Measurements from ENCODE around the gene METAP1D.

Gene METAP1D

DNA sequence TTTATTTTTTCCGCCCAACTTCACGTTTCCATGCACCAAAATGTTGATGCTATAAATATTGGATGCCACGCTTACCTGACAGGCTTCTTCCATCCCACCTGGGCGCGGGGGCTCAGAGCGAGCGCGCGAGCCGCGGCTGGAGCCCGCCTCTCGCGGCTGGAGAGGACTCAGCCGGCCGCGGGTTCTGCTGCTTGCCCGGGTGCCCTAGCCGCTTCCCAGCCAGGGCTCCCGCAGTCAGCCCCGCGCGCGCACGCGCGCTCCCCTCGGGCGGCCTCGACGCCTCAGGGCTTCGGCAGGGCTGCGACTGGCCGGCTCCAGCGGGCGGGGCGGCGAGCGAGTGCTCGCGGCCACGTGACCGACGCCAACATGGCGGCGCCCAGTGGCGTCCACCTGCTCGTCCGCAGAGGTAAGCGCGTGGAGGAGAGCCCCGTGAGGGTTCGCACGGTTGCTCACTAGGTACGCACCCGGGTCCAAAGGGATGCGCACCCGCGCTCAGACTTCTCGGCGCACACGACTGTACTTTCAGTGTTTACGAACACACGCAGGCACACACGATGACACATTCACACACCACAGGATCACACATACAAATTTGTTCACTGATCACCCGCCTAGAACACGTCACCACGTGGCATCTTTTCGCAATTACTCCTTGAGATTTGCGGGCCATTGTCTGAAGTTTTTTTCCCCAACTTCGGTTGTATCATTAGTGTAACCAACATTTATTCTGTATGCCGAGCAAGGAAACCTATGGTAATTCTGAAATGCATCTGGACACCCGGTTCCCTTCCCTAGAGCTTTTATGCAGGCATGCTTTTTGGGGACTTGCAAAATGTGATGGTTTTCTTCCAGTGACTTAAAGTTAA is at the start of gene METAP1D:
METAP1D (plus strand) TSS at position 350 of the 866 bp plus-strand sequence; CDS start at position 367, 17 bp downstream.
- Mint-ChIP-seq H3K9me3 (no peaks in the 10 kb centered on the region), H3K36me3 (ENCODE audit: low read depth) (peaks cover 7% of the 10 kb centered on the region), H3K27ac (peak within 1 kb of the TSS; percentile 97), H3K4me1 (ENCODE audit: low read depth) (peaks cover 29% of the 10 kb centered on the region), H3K4me3 (peak within 1 kb of the TSS; percentile 85), H3K27me3 (peaks cover 3% of the 10 kb centered on the region)
- peak; percentile 94 for DNase-seq

DNA sequence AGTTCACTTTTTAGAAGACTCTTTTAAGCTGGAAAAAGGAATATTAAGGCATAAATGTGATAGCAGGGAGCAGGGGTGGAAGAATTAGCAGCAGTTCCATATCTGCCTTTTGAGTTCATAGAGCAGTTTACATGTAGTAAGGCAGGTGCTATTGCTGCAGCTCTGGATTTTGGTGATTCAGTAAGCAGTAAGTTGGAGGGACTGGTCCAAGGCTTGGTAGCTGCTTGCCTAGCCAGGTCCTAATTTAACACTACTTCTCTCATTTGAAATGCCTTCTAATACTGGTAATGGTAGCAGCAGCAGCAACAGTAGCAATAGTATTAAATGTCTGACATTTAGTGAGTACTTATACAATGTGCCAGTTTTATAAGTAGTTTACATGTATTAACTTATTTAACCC is 47.5 kb upstream of the METAP1D start:
- H3K4me3 Mint-ChIP-seq = no peak overlapping the region
- H3K4me1 Mint-ChIP-seq (ENCODE audit: low read depth) = peaks cover 22% of the 10 kb centered on the region
- H3K27me3 Mint-ChIP-seq = no peaks in the 10 kb centered on the region
- no peak for DNase-seq
- peaks cover 69% of the 10 kb centered on the region for H3K36me3 Mint-ChIP-seq (ENCODE audit: low read depth)
- H3K9me3 Mint-ChIP-seq = no peaks in the 10 kb centered on the region
- no peak overlapping the region for H3K27ac Mint-ChIP-seq

- H3K36me3 Mint-ChIP-seq (ENCODE audit: low read depth) = peaks cover 67% of the 10 kb centered on the region
- H3K4me1 Mint-ChIP-seq (ENCODE audit: low read depth) = peaks cover 24% of the 10 kb centered on the region
- H3K9me3 Mint-ChIP-seq = no peaks in the 10 kb centered on the region
- no peak overlapping the region for H3K4me3 Mint-ChIP-seq
- H3K27ac Mint-ChIP-seq = no peak overlapping the region
- no peak for DNase-seq
- H3K27me3 Mint-ChIP-seq = no peaks in the 10 kb centered on the region
These were observed 47.0 kb upstream of the METAP1D start for GRCh38 chr2:171952748-171953147.

- H3K27ac Mint-ChIP-seq = no peak overlapping the region
- H3K27me3 Mint-ChIP-seq = no peaks in the 10 kb centered on the region
- H3K9me3 Mint-ChIP-seq = no peaks in the 10 kb centered on the region
- no peak overlapping the region for H3K4me3 Mint-ChIP-seq
- peaks cover 65% of the 10 kb centered on the region for H3K36me3 Mint-ChIP-seq (ENCODE audit: low read depth)
- H3K4me1 Mint-ChIP-seq (ENCODE audit: low read depth) = peaks cover 32% of the 10 kb centered on the region
- DNase-seq = no peak
These were observed 43.5 kb upstream of the METAP1D start for GRCh38 chr2:171956135-171956825.

- Mint-ChIP-seq H3K4me3 (no peak overlapping the region), H3K4me1 (ENCODE audit: low read depth) (peaks cover 33% of the 10 kb centered on the region), H3K36me3 (ENCODE audit: low read depth) (peaks cover 63% of the 10 kb centered on the region), H3K27ac (no peak overlapping the region), H3K27me3 (no peaks in the 10 kb centered on the region), H3K9me3 (no peaks in the 10 kb centered on the region)
- DNase-seq = no peak
These were observed 42.7 kb upstream of the METAP1D start for GRCh38 chr2:171957061-171957460.

GRCh38 chr2:171958475-171958874 is 41.3 kb upstream of the METAP1D start:
- no peak overlapping the region for H3K27ac Mint-ChIP-seq
- H3K27me3 Mint-ChIP-seq = no peaks in the 10 kb centered on the region
- no peak for DNase-seq
- H3K36me3 Mint-ChIP-seq (ENCODE audit: low read depth) = peaks cover 51% of the 10 kb centered on the region
- no peaks in the 10 kb centered on the region for H3K9me3 Mint-ChIP-seq
- H3K4me3 Mint-ChIP-seq = no peak overlapping the region
- H3K4me1 Mint-ChIP-seq (ENCODE audit: low read depth) = peaks cover 40% of the 10 kb centered on the region

DNA sequence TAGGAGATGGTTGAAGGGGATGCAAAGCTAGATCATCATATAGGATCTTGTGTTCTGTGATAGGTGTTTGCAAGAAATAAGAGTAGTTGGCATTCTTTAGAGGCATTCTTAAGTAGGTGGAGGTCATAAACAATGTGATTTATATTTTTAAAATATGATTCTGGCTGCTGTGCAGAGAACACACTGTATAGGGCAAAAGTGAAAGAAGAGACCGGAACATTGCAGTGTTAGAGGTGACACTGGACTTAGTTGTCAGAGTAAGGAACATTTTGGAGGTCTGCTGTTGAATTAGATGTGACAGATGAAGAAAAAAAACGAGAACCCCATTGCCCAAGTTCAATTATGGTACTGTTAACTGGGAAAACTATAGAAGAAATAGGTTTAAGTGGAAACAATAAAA is 39.8 kb upstream of the METAP1D start:
- Mint-ChIP-seq H3K27ac (no peak overlapping the region), H3K9me3 (no peaks in the 10 kb centered on the region), H3K4me1 (ENCODE audit: low read depth) (peaks cover 42% of the 10 kb centered on the region), H3K4me3 (no peak overlapping the region), H3K27me3 (no peaks in the 10 kb centered on the region), H3K36me3 (ENCODE audit: low read depth) (peaks cover 42% of the 10 kb centered on the region)
- no peak for DNase-seq

DNA sequence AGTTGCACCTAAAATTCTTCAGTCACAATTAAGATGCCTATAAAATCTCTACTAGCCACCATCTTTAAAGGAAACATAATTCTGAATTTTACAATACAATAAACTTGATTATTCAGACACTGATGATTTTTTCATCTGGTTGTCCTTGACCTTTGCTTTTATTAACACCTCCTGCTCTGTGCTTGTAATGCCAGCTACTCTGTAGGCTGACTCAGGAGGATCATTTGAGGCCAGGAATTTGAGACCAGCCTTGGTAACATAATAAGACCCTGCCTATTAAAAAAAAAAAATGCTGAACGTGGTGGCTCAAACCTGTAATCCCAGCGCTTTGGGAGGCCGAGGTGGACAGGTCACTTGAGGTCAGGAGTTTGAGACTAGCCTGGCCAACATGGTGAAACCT is 39.2 kb upstream of the METAP1D start:
- H3K27ac Mint-ChIP-seq = no peak overlapping the region
- DNase-seq = no peak
- H3K9me3 Mint-ChIP-seq = no peaks in the 10 kb centered on the region
- H3K27me3 Mint-ChIP-seq = no peaks in the 10 kb centered on the region
- no peak overlapping the region for H3K4me3 Mint-ChIP-seq
- peaks cover 45% of the 10 kb centered on the region for H3K36me3 Mint-ChIP-seq (ENCODE audit: low read depth)
- peaks cover 44% of the 10 kb centered on the region for H3K4me1 Mint-ChIP-seq (ENCODE audit: low read depth)

- H3K4me3 Mint-ChIP-seq = no peak overlapping the region
- H3K27me3 Mint-ChIP-seq = no peaks in the 10 kb centered on the region
- H3K27ac Mint-ChIP-seq = no peak overlapping the region
- peaks cover 55% of the 10 kb centered on the region for H3K36me3 Mint-ChIP-seq (ENCODE audit: low read depth)
- no peaks in the 10 kb centered on the region for H3K9me3 Mint-ChIP-seq
- H3K4me1 Mint-ChIP-seq (ENCODE audit: low read depth) = peaks cover 36% of the 10 kb centered on the region
- no peak for DNase-seq
These were observed 36.6 kb upstream of the METAP1D start for GRCh38 chr2:171963198-171963597.

GRCh38 chr2:171964308-171964707 is 35.4 kb upstream of the METAP1D start:
- Mint-ChIP-seq H3K9me3 (no peaks in the 10 kb centered on the region), H3K4me1 (ENCODE audit: low read depth) (peaks cover 32% of the 10 kb centered on the region), H3K27me3 (no peaks in the 10 kb centered on the region), H3K4me3 (no peak overlapping the region), H3K27ac (no peak overlapping the region), H3K36me3 (ENCODE audit: low read depth) (peaks cover 60% of the 10 kb centered on the region)
- DNase-seq = no peak

GRCh38 chr2:171965238-171965637 is 34.5 kb upstream of the METAP1D start:
- no peaks in the 10 kb centered on the region for H3K27me3 Mint-ChIP-seq
- no peak for DNase-seq
- no peak overlapping the region for H3K27ac Mint-ChIP-seq
- H3K36me3 Mint-ChIP-seq (ENCODE audit: low read depth) = peaks cover 63% of the 10 kb centered on the region
- H3K4me3 Mint-ChIP-seq = no peak overlapping the region
- H3K9me3 Mint-ChIP-seq = no peaks in the 10 kb centered on the region
- H3K4me1 Mint-ChIP-seq (ENCODE audit: low read depth) = peaks cover 30% of the 10 kb centered on the region

DNA sequence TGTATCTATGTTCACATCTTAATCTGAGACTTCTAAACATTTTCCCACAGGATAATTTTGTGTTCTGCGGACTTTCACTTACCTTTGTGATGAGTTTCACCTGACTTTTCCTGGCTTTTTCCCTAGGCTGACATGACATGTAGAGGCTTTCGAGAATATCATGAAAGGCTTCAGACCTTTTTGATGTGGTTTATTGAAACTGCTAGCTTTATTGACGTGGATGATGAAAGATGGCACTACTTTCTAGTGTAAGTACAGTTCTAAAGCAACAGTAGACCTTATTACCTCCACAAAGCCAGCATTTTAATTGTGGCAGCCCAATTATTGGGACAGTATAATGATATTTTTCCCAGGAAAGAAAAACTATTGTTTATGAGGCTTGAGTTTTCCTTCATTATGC is 34.1 kb upstream of the METAP1D start:
- Mint-ChIP-seq H3K27me3 (no peaks in the 10 kb centered on the region), H3K4me3 (no peak overlapping the region), H3K9me3 (no peaks in the 10 kb centered on the region), H3K27ac (no peak overlapping the region), H3K36me3 (ENCODE audit: low read depth) (peaks cover 62% of the 10 kb centered on the region), H3K4me1 (ENCODE audit: low read depth) (peaks cover 30% of the 10 kb centered on the region)
- no peak for DNase-seq

- H3K4me1 Mint-ChIP-seq (ENCODE audit: low read depth) = peaks cover 28% of the 10 kb centered on the region
- DNase-seq = no peak
- H3K27me3 Mint-ChIP-seq = no peaks in the 10 kb centered on the region
- no peak overlapping the region for H3K4me3 Mint-ChIP-seq
- peaks cover 62% of the 10 kb centered on the region for H3K36me3 Mint-ChIP-seq (ENCODE audit: low read depth)
- no peaks in the 10 kb centered on the region for H3K9me3 Mint-ChIP-seq
- no peak overlapping the region for H3K27ac Mint-ChIP-seq
These were observed 33.5 kb upstream of the METAP1D start for GRCh38 chr2:171966235-171966634.

- no peaks in the 10 kb centered on the region for H3K9me3 Mint-ChIP-seq
- H3K4me1 Mint-ChIP-seq (ENCODE audit: low read depth) = peaks cover 27% of the 10 kb centered on the region
- DNase-seq = no peak
- H3K27me3 Mint-ChIP-seq = no peaks in the 10 kb centered on the region
- no peak overlapping the region for H3K4me3 Mint-ChIP-seq
- H3K36me3 Mint-ChIP-seq (ENCODE audit: low read depth) = peaks cover 63% of the 10 kb centered on the region
- no peak overlapping the region for H3K27ac Mint-ChIP-seq
These were observed 33.1 kb upstream of the METAP1D start for GRCh38 chr2:171966688-171967087.

DNA sequence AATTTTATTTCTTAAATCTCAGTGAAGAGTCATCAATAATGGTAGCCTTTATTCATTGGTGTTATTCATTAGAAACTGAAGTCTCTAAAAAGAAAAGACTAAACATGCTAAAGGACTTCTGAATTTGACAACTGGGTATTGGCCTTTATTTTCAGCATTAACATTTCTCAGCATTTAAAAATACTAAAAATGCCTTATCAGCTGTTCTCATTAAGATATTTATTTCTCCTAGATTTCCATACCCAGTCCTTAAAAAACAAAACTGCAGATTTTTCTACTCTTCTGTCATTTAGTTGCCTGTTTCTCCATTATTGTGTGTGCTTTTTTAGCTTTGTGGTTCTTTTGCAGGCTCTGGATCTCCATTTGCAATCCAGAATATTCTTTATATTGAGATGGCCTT is 31.2 kb upstream of the METAP1D start:
- no peaks in the 10 kb centered on the region for H3K27me3 Mint-ChIP-seq
- H3K9me3 Mint-ChIP-seq = no peaks in the 10 kb centered on the region
- H3K4me1 Mint-ChIP-seq (ENCODE audit: low read depth) = peaks cover 23% of the 10 kb centered on the region
- no peak overlapping the region for H3K4me3 Mint-ChIP-seq
- no peak for DNase-seq
- peaks cover 80% of the 10 kb centered on the region for H3K36me3 Mint-ChIP-seq (ENCODE audit: low read depth)
- no peak overlapping the region for H3K27ac Mint-ChIP-seq

All from activated T-cell treated with anti-CD3 and anti-CD28 coated beads, Interleukin-2, amount 50 U/mL, for 24 hours (primary cell).